Neutrophil (primary cell): ENCODE measurements around the gene TNK1.

Experiments
- H3K27ac ChIP-seq: fragments of 200-600 bp; sonication (generic); 2 replicates; pipeline ENCODE4 v1.5.1; 2016; ENCODE audit warnings: mild to moderate bottlenecking, moderate library complexity
- H3K27me3 ChIP-seq: fragments of 200-600 bp; sonication (generic); 2 replicates; pipeline ENCODE4 v1.6.0; 2016; ENCODE audit warnings: mild to moderate bottlenecking
- H3K36me3 ChIP-seq: fragments of 200-600 bp; sonication (generic); 2 replicates; pipeline ENCODE4 v1.5.1; 2017
- H3K4me1 ChIP-seq, 2 experiments: fragments of 200-600 bp in 1 of 2; sonication (generic) in 1 of 2; 1 replicate in 1 of 2; 2 replicates in 1 of 2; pipeline versions ENCODE4 v1.5.1 to v1.6.1; 2013 to 2016; ENCODE audit warnings: low read depth in 1 of 2, low read length in 1 of 2, mild to moderate bottlenecking in 1 of 2, moderate library complexity in 1 of 2; ENCODE audit not compliant: control insufficient read depth in 1 of 2, insufficient read depth in 1 of 2
- H3K4me3 ChIP-seq, 2 experiments: fragments of 200-600 bp in 1 of 2; sonication (generic) in 1 of 2; 1 replicate in 1 of 2; 2 replicates in 1 of 2; pipeline ENCODE4 v1.5.1; 2013 to 2016; ENCODE audit warnings: low read depth in 1 of 2, low read length in 1 of 2, mild to moderate bottlenecking in 1 of 2, moderate library complexity in 1 of 2
- H3K9me3 ChIP-seq: fragments of 200-600 bp; sonication (generic); 2 replicates; pipeline ENCODE4 v1.5.1; 2016
- CTCF ChIP-seq: fragments of 200-600 bp; sonication (generic); IDR thresholded peaks from 2 replicates; pipeline ENCODE4 v1.5.1; 2016; ENCODE audit warnings: antibody characterized with exemption

TNK1 gene

GRCh38 chr17:7437950-7438614 lies 57.2 kb downstream of the TNK1 start:
- TF ChIP-seq CTCF, result peak; percentile 47
- peaks cover 50 to 61% of the 10 kb centered on the region in 2 experiments for H3K4me1 ChIP-seq
- H3K27me3 ChIP-seq, result peaks cover 64% of the 10 kb centered on the region
- H3K9me3 ChIP-seq, result no peaks in the 10 kb centered on the region
- H3K27ac ChIP-seq, result peak overlapping the region; percentile 63
- peak overlapping the region; percentile 58 to 75 for H3K4me3 ChIP-seq
- no peaks in the 10 kb centered on the region for H3K36me3 ChIP-seq

- H3K4me1 ChIP-seq, result peaks cover 50 to 61% of the 10 kb centered on the region in 2 experiments
- peaks cover 72% of the 10 kb centered on the region for H3K27me3 ChIP-seq
- peak overlapping the region; percentile 58 to 75 for H3K4me3 ChIP-seq
These were observed 58.0 kb downstream of the TNK1 start for GRCh38 chr17:7438656-7439460.

More at GRCh38 chr17:7438656-7439460, 58.0 kb downstream of the TNK1 start:
- Histone ChIP-seq H3K27ac (no peak overlapping the region), H3K36me3 (no peaks in the 10 kb centered on the region), H3K9me3 (no peaks in the 10 kb centered on the region)
- TF ChIP-seq CTCF, result no peak
